Measurements from ENCODE around the gene SHISA5.
A peak's percentile ranks its signal among the peaks of the same experiment; 100 is the strongest.

Gene SHISA5

DNA sequence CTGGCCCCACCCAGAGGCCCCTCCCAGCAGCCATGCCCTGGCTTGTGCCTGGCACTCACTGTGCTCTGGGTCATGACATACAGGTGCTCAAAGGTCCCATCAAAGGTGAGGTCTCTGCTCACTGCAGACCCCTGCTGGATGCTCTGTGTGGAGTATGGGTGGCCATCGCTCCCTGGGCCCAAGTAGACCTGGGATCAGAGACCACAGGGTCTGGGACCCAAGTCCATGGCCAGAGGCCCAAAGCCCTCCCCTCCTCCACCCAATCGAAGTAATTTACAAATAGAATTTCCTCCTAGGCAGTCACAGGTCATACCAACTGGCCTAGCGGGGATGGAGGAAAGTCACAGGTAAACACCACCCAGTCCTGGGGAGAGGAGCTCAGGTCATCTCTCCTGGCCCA, 81.7 kb downstream of the SHISA5 start:
- H3K27me3 ChIP-seq = no peaks in the 10 kb centered on the region
- no peak for DNase-seq
- H3K4me1 ChIP-seq = no peaks in the 10 kb centered on the region
- H3K36me3 ChIP-seq = no peaks in the 10 kb centered on the region
- TF ChIP-seq, protein P1, sequence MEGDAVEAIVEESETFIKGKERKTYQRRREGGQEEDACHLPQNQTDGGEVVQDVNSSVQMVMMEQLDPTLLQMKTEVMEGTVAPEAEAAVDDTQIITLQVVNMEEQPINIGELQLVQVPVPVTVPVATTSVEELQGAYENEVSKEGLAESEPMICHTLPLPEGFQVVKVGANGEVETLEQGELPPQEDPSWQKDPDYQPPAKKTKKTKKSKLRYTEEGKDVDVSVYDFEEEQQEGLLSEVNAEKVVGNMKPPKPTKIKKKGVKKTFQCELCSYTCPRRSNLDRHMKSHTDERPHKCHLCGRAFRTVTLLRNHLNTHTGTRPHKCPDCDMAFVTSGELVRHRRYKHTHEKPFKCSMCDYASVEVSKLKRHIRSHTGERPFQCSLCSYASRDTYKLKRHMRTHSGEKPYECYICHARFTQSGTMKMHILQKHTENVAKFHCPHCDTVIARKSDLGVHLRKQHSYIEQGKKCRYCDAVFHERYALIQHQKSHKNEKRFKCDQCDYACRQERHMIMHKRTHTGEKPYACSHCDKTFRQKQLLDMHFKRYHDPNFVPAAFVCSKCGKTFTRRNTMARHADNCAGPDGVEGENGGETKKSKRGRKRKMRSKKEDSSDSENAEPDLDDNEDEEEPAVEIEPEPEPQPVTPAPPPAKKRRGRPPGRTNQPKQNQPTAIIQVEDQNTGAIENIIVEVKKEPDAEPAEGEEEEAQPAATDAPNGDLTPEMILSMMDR (IDR thresholded peaks at IDR 0.05; ENCODE audit: low read depth, low read length) = 0 out of 2 replicates have a peak, but pooled peaks have one; percentile 3
- no peaks in the 10 kb centered on the region for H3K9me3 ChIP-seq
- H3K4me3 ChIP-seq (ENCODE audit: low read depth, low read length) = no peak overlapping the region

DNA sequence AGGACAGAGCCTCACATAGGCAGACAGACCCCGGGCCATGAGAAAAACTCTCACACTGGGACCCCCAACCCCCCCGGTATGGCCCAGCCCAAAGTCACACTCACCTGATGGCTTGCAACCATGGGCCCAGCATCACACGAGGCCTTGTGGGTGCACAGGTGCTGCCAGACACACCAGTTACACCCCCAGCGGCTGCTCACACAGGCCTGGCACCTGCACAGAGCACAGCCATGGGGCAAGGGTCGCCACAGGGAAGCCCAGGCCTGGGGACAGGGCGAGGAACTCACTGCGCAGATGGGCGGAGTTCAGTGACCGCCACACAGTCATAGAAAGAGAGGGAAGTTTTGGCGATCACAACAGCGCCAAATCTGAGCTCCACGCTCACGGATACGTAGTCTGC, 83.4 kb downstream of the SHISA5 start:
- no peaks in the 10 kb centered on the region for H3K36me3 ChIP-seq

DNA sequence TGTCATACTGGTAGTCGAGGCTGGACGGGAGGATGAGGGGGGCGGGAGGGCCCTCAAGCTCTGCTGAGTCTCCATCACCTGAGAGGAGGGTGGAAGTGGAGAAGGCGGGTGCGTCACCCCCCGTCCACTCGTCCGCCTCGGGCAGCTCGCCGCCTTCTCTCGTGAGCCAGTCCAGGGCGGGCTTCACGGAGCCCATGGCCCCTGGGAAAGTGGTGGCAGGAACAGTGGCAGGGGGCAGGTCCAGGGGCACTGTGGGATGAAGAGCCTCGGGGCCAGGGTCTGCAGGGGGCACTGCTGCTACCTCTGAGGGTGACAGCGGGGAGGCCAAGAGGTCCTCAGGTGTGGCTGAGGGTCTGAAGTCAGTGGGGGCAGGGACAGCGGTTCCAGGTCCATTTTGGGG, 84.4 kb downstream of the SHISA5 start:
- Histone ChIP-seq H3K36me3 (no peaks in the 10 kb centered on the region), H3K9me3 (no peaks in the 10 kb centered on the region), H3K27me3 (no peaks in the 10 kb centered on the region), H3K4me1 (no peaks in the 10 kb centered on the region), H3K4me3 (ENCODE audit: low read depth, low read length) (no peak overlapping the region)
- TF ChIP-seq, protein P1 (IDR thresholded peaks at IDR 0.05; ENCODE audit: low read depth, low read length) = no peak
- no peak for DNase-seq

More for the DNA sequence above, 83.4 kb downstream of the SHISA5 start:
- Histone ChIP-seq H3K4me3 (ENCODE audit: low read depth, low read length) (no peak overlapping the region), H3K27me3 (no peaks in the 10 kb centered on the region), H3K9me3 (no peaks in the 10 kb centered on the region), H3K4me1 (no peaks in the 10 kb centered on the region)
- DNase-seq = no peak
- TF ChIP-seq, protein P1 (IDR thresholded peaks at IDR 0.05; ENCODE audit: low read depth, low read length) = no peak

DNA sequence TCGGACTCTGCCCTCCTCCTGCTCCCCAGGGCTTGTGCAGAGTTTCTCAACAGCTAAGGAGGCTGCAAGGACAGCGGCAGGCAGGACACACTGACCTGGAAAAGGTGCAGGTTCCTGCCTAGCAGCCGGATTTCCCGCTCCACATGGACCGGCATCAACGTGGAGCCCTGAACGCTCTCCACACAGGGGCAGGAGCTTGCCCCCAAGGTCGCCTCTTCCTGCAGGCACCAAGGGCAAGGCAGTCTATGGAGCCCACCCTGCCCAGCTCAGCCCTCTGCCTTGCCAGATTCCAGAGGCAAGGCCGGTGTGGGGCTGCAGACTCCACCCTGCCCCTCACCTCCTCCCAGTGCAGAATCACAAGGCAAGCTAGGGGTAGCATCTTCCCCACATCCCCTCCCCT, 84.8 kb downstream of the SHISA5 start:
- H3K9me3 ChIP-seq = no peaks in the 10 kb centered on the region
- TF ChIP-seq, protein P1 (IDR thresholded peaks at IDR 0.05; ENCODE audit: low read depth, low read length) = no peak
- H3K36me3 ChIP-seq = no peaks in the 10 kb centered on the region
- no peaks in the 10 kb centered on the region for H3K27me3 ChIP-seq
- H3K4me1 ChIP-seq = no peaks in the 10 kb centered on the region
- DNase-seq = no peak
- no peak overlapping the region for H3K4me3 ChIP-seq (ENCODE audit: low read depth, low read length)

DNA sequence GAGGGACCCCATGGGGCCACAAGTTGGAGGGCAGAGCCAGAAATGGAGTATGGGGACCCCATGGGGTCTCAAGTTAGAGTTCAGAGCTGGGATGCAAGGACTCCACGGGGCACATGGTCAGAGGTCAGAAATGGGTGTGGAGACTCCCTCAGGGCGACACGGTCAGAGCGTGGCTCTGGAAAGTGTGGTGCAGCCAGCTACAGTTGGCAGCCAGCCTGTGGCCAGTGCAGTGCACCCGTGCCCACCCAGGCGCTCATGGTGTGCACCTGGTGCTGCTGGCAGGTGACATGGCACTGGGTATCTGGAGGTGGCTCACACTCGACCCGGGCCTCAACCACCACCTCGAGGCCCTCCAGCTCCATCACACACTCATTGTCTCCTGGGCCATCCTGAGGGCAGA, 85.3 kb downstream of the SHISA5 start:
- no peak for DNase-seq

DNA sequence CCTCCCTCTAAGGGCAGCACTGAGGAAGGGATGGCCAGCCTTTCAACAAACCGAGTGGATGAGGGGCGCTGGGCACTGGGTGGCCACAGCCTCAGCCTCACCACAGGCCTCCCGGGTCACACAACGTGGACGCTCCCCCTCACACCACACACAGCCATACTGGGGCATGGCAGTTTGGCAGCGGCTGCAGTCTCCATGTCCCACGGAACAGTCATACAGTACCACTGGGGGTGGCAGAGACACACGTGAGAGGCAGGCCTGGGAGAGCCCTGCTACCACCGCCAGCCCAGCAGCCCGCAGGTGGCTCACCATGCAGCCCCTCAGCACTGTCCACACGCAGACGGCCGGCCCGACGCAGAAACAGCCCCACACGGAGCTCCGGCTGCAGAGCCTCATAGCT, 85.8 kb downstream of the SHISA5 start:
- Histone ChIP-seq H3K4me1 (no peaks in the 10 kb centered on the region), H3K36me3 (no peaks in the 10 kb centered on the region)
- TF ChIP-seq, protein P1 (IDR thresholded peaks at IDR 0.05; ENCODE audit: low read depth, low read length) = no peak

More for the DNA sequence above, 85.3 kb downstream of the SHISA5 start:
- no peaks in the 10 kb centered on the region for H3K4me1 ChIP-seq
- H3K27me3 ChIP-seq = no peaks in the 10 kb centered on the region
- H3K4me3 ChIP-seq (ENCODE audit: low read depth, low read length) = no peak overlapping the region
- H3K9me3 ChIP-seq = no peaks in the 10 kb centered on the region
- TF ChIP-seq, protein P1 (IDR thresholded peaks at IDR 0.05; ENCODE audit: low read depth, low read length) = no peak
- H3K36me3 ChIP-seq = no peaks in the 10 kb centered on the region

More for the DNA sequence above, 85.8 kb downstream of the SHISA5 start:
- DNase-seq = no peak
- no peaks in the 10 kb centered on the region for H3K9me3 ChIP-seq
- no peaks in the 10 kb centered on the region for H3K27me3 ChIP-seq
- H3K4me3 ChIP-seq (ENCODE audit: low read depth, low read length) = no peak overlapping the region
